ENCODE measurements around the gene CLEC4G. TPM values are rescaled to one million over a fixed set of nuclear protein-coding genes. Genes with fewer than 3 reads are reported as not detected.

Gene CLEC4G
- total and polyA plus RNA-seq, 2 of the 13 experiments (the other 11 are each of a cell fraction or from before 2014, with no cell fraction given), result not detected

DNA sequence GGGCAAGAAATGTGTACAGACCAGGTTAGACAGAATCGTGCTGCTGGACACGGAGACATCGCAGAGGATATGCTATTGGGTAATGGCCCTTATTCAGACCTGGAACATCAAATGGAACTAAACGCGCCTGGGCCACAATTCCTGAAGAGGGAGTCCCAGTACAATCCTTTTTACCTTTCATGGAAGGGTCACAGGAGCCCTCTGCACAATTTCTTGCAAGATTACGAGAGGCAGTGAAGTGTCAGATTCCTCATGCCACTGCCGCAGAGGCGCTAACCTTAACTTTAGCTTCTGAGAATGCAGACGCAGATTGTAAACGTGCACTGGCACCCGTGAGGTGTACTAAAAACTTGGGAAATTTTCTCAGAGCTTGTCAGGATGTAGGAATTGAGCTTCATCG is 49.2 kb upstream of the CLEC4G start:
- DNase-seq (ENCODE audit: low spot score) (no peak), FAIRE-seq (no peak), ATAC-seq (no peak)
- Histone ChIP-seq H3K27me3 (ENCODE audit: control insufficient read depth in 1 of 2, insufficient read depth in 2 of 2, low read length in 2 of 2) (peaks cover 0 to 38% of the 10 kb centered on the region in 2 experiments; a peak in 2 of 5 replicates), H3K4me2 (ENCODE audit: low read depth, low read length) (no peak overlapping the region), H4K20me1 (ENCODE audit: insufficient read depth, low read length) (no peaks in the 10 kb centered on the region; the same call in 1 of the 2 replicates), H3K9ac (ENCODE audit: insufficient read depth, low read depth, low read length) (no peak overlapping the region), H3K9me3 (ENCODE audit: low read length) (no peaks in the 10 kb centered on the region), H3K4me1 (ENCODE audit: insufficient read depth, low read length) (no peaks in the 10 kb centered on the region), H3K36me3 (replicated peaks in 1 of 2; ENCODE audit: control insufficient read depth in 1 of 2, insufficient read depth in 2 of 2, low read length in 2 of 2) (no peaks in the 10 kb centered on the region), H3K27ac (ENCODE audit: extremely low read length, insufficient read depth, low read length) (no peak overlapping the region), H3K79me2 (ENCODE audit: insufficient read depth, low read length) (no peaks in the 10 kb centered on the region), H3K4me3 (replicated peaks in 1 of 3; ENCODE audit: insufficient read depth in 1 of 3, low read depth in 2 of 3, low read length in 3 of 3) (no peak overlapping the region), H2AFZ (ENCODE audit: low read length) (no peak overlapping the region)
- ChIA-PET POLR2A (no interaction called here), CTCF (ENCODE audit: low intra/inter-chr PET ratio, low total read pairs) (no interaction called here)
- 21% methylated on average over 12 of the region's 12 CpGs for WGBS (ENCODE audit: low lambda C conversion rate)
- TF ChIP-seq ZNF230 (CRISPR knock-in tag; IDR thresholded peaks at IDR 0.05) (no peak), ZBTB21 (CRISPR knock-in tag; IDR thresholded peaks at IDR 0.05) (no peak), RORA (CRISPR knock-in tag; IDR thresholded peaks at IDR 0.05) (no peak), TARDBP (CRISPR knock-in tag; IDR thresholded peaks at IDR 0.05) (no peak), ZNF775 (CRISPR knock-in tag; IDR thresholded peaks at IDR 0.05; ENCODE audit: borderline replicate concordance) (no peak)
- TF ChIP-seq, protein P1, sequence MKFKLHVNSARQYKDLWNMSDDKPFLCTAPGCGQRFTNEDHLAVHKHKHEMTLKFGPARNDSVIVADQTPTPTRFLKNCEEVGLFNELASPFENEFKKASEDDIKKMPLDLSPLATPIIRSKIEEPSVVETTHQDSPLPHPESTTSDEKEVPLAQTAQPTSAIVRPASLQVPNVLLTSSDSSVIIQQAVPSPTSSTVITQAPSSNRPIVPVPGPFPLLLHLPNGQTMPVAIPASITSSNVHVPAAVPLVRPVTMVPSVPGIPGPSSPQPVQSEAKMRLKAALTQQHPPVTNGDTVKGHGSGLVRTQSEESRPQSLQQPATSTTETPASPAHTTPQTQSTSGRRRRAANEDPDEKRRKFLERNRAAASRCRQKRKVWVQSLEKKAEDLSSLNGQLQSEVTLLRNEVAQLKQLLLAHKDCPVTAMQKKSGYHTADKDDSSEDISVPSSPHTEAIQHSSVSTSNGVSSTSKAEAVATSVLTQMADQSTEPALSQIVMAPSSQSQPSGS (CRISPR knock-in tag; IDR thresholded peaks at IDR 0.05), result no peak
- no TSS peak for BruUV-seq (replicated peaks)
- in situ Hi-C loops (cut with HindIII; ENCODE audit: extremely low pct_ligation_motif_present, low pct_unique_long_range_greater_than_20kb) (no loop called here), intact Hi-C loops (cut with micrococcal nuclease; ENCODE audit: unreplicated experiment) (no loop called here)

DNA sequence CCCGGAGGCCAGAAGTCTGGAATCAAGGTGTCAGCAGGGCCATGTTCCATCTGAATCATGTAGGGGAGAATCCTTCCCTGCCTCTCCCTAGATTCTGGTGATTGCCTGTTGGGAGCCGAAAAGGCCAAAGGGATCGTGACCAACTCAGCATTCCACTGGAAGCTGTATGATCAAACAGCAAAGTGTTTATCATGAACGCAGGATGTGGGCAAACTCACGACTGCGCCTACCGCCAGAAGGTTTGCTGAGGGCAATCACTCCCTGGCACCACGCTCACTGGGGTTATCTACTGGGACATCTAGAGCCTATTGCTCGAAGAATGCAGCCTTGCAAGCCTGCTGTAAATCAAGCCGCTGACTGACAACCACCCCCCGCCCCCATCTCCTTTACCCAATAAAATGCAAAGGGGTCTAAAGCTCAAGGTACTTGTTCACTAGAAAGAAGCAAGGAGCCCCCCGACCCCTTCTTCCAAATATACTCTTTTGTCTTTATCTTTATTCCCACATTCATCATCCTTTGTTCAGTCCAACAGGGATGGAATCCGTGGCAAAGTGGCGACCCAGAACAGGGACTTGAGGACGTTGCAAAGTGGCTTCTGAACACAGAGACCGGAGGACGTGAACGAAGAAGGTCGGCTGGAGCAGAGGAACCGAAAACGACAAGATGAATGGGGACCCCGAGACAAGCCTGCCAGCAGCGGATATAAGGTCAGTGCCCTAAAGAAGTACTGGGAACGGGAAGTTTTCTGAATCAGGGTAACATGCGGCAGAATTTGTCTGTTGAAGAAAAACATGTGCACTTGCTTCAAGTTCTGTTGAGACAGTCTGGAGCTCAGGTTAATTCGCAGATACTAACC is 47.9 kb upstream of the CLEC4G start:
- ChIA-PET POLR2A (no interaction called here), CTCF (ENCODE audit: low intra/inter-chr PET ratio, low total read pairs) (no interaction called here)

More for the DNA sequence above, 47.9 kb upstream of the CLEC4G start:
- H3K4me1 ChIP-seq (ENCODE audit: insufficient read depth, low read length), result no peaks in the 10 kb centered on the region
- no peaks in the 10 kb centered on the region for H3K79me2 ChIP-seq (ENCODE audit: insufficient read depth, low read length)
- intact Hi-C loops (cut with micrococcal nuclease; ENCODE audit: unreplicated experiment), result no loop called here
- BruUV-seq (replicated peaks), result no TSS peak
- DNase-seq (ENCODE audit: low spot score) (no peak), ATAC-seq (no peak), FAIRE-seq (no peak)
- in situ Hi-C loops (cut with HindIII; ENCODE audit: extremely low pct_ligation_motif_present, low pct_unique_long_range_greater_than_20kb), result no loop called here
- H3K4me3 ChIP-seq (replicated peaks in 1 of 3; ENCODE audit: insufficient read depth in 1 of 3, low read depth in 2 of 3, low read length in 3 of 3), result no peak overlapping the region
- H3K9me3 ChIP-seq (ENCODE audit: low read length), result no peaks in the 10 kb centered on the region
- peaks cover 0 to 48% of the 10 kb centered on the region in 2 experiments; a peak in 2 of 5 replicates for H3K27me3 ChIP-seq (ENCODE audit: control insufficient read depth in 1 of 2, insufficient read depth in 2 of 2, low read length in 2 of 2)
- 43% methylated on average over 18 of the region's 26 CpGs for WGBS (ENCODE audit: low lambda C conversion rate)
- no peak overlapping the region for H3K9ac ChIP-seq (ENCODE audit: insufficient read depth, low read depth, low read length)
- H3K36me3 ChIP-seq (replicated peaks in 1 of 2; ENCODE audit: control insufficient read depth in 1 of 2, insufficient read depth in 2 of 2, low read length in 2 of 2), result no peaks in the 10 kb centered on the region
- H3K4me2 ChIP-seq (ENCODE audit: low read depth, low read length), result no peak overlapping the region
- TF ChIP-seq, protein P2, sequence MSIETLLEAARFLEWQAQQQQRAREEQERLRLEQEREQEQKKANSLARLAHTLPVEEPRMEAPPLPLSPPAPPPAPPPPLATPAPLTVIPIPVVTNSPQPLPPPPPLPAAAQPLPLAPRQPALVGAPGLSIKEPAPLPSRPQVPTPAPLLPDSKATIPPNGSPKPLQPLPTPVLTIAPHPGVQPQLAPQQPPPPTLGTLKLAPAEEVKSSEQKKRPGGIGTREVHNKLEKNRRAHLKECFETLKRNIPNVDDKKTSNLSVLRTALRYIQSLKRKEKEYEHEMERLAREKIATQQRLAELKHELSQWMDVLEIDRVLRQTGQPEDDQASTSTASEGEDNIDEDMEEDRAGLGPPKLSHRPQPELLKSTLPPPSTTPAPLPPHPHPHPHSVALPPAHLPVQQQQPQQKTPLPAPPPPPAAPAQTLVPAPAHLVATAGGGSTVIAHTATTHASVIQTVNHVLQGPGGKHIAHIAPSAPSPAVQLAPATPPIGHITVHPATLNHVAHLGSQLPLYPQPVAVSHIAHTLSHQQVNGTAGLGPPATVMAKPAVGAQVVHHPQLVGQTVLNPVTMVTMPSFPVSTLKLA (IDR thresholded peaks at IDR 0.05), result peak; percentile 56
- TF ChIP-seq WIZ (CRISPR knock-in tag; IDR thresholded peaks at IDR 0.05), result no peak
- H3K27ac ChIP-seq (ENCODE audit: extremely low read length, insufficient read depth, low read length), result no peak overlapping the region
- no peak overlapping the region for H2AFZ ChIP-seq (ENCODE audit: low read length)
- no peaks in the 10 kb centered on the region; the same call in 1 of the 2 replicates for H4K20me1 ChIP-seq (ENCODE audit: insufficient read depth, low read length)
